NCI-H82 (cell line): ENCODE data around the gene BNC2.
A peak's percentile ranks its signal among the peaks of the same experiment; 100 is the strongest.

Experiments used
- DNase-seq: peaks from one replicate; lab custom pipeline; 2025; lab: John Stamatoyannopoulos, UW

BNC2 gene

GRCh38 chr9:16676519-16676918 lies 194.0 kb downstream of the BNC2 start:
- no peak for DNase-seq

- no peak for DNase-seq
Observed at GRCh38 chr9:16675131-16675530, 195.3 kb downstream of the BNC2 start.

GRCh38 chr9:16673171-16673570 lies 197.3 kb downstream of the BNC2 start:
- no peak for DNase-seq

- peak; percentile 13 for DNase-seq
Observed at GRCh38 chr9:16672501-16672900, 198.0 kb downstream of the BNC2 start.

- no peak for DNase-seq
Observed at GRCh38 chr9:16671591-16672137, 198.8 kb downstream of the BNC2 start.

GRCh38 chr9:16670791-16671190 lies 199.7 kb downstream of the BNC2 start:
- no peak for DNase-seq

GRCh38 chr9:16668734-16669295 lies 201.7 kb downstream of the BNC2 start:
- DNase-seq = no peak

GRCh38 chr9:16664211-16664610 lies 206.3 kb downstream of the BNC2 start:
- no peak for DNase-seq

GRCh38 chr9:16661816-16662215 lies 208.7 kb downstream of the BNC2 start:
- DNase-seq = no peak

GRCh38 chr9:16659096-16659495 lies 211.4 kb downstream of the BNC2 start:
- DNase-seq = no peak

- DNase-seq = peak; percentile 13
Observed at GRCh38 chr9:16656432-16657169, 213.9 kb downstream of the BNC2 start.

- DNase-seq = no peak
Observed at GRCh38 chr9:16654596-16655126, 215.8 kb downstream of the BNC2 start.

GRCh38 chr9:16653491-16654399 lies 216.7 kb downstream of the BNC2 start:
- no peak for DNase-seq

GRCh38 chr9:16652582-16652981 lies 217.9 kb downstream of the BNC2 start:
- DNase-seq = no peak

- DNase-seq = no peak
Observed at GRCh38 chr9:16651446-16651964, 219.0 kb downstream of the BNC2 start.

GRCh38 chr9:16645970-16646369 lies 224.5 kb downstream of the BNC2 start:
- no peak for DNase-seq

- DNase-seq = no peak
Observed at GRCh38 chr9:16642421-16643109, 227.9 kb downstream of the BNC2 start.

GRCh38 chr9:16640649-16641048 lies 229.8 kb downstream of the BNC2 start:
- DNase-seq = peak; percentile 2

GRCh38 chr9:16639644-16640043 lies 230.8 kb downstream of the BNC2 start:
- DNase-seq = no peak

- no peak for DNase-seq
Observed at GRCh38 chr9:16637911-16638310, 232.6 kb downstream of the BNC2 start.

- no peak for DNase-seq
Observed at GRCh38 chr9:16637218-16637617, 233.3 kb downstream of the BNC2 start.
